Spinal cord (tissue), 10 donors: ENCODE data around the gene AFMID. TPM values are rescaled to one million over a fixed set of nuclear protein-coding genes. Genes with fewer than 3 reads are reported as not detected.

Source experiments
- DNase-seq, 6 donors: peaks; one replicate each; pipeline versions ENCODE4 v3.0.0 to v3.0.0-alpha.2; 2013 to 2015; ENCODE audit warnings: low spot score in 6 of 6, low read depth in 4 of 6
- H3K27ac ChIP-seq: one replicate; pipeline ENCODE4 v1.5.1; 2013; ENCODE audit warnings: low read depth, low read length, control low read depth
- H3K27me3 ChIP-seq: one replicate; pipeline ENCODE4 v1.6.1; 2013; ENCODE audit warnings: low read length; ENCODE audit not compliant: control insufficient read depth, insufficient read depth
- H3K36me3 ChIP-seq: one replicate; pipeline ENCODE4 v1.6.1; 2013; ENCODE audit warnings: low read length; ENCODE audit not compliant: control insufficient read depth, insufficient read depth
- H3K4me1 ChIP-seq: one replicate; pipeline ENCODE4 v1.6.1; 2013; ENCODE audit warnings: low read length; ENCODE audit not compliant: control insufficient read depth, insufficient read depth
- H3K4me3 ChIP-seq: one replicate; pipeline ENCODE4 v1.5.1; 2013; ENCODE audit warnings: low read depth, low read length, control low read depth
- H3K9me3 ChIP-seq: one replicate; pipeline ENCODE4 v1.6.1; 2013; ENCODE audit warnings: low read length; ENCODE audit not compliant: control insufficient read depth, insufficient read depth
- WGBS: methylation state at CpG from one replicate; pipeline ENCODE4 v1.1.5; 2013; ENCODE audit warnings: missing lambda C conversion rate; ENCODE audit not compliant: insufficient coverage; 5-methylcytosine and 5-hydroxymethylcytosine counted together
- polyA plus RNA-seq, 2 donors: library from polyadenylated mRNA; unstranded; fragments of 120-200 nt; gene quantifications; one replicate each; pipeline ENCODE4 v1.2.1, GENCODE V29; 2013; ENCODE audit not compliant: insufficient read length in 2 of 2
- total RNA-seq, 2 donors: library from RNA; depleted of rRNA in 1 of 2; stranded (reverse); fragments of 120-200 nt in 1 of 2; fragments of >200 nt in 1 of 2; gene quantifications; one replicate each; pipeline versions ENCODE4 v1.2.3 to v1.2.4, GENCODE V29; 2013 to 2014
- donor health status: healthy.

AFMID gene
- total and polyA plus RNA-seq, 4 donors, result 19.9 to 33.3 (median 29.6) TPM

GRCh38 chr17:78200451-78200850, 13.3 kb downstream of the AFMID start:
- no peaks in the 10 kb centered on the region for H3K9me3 ChIP-seq
- no peaks in the 10 kb centered on the region for H3K27me3 ChIP-seq
- no peak overlapping the region for H3K27ac ChIP-seq
- DNase-seq, result no peak
- no peak overlapping the region for H3K4me3 ChIP-seq
- peaks cover 25% of the 10 kb centered on the region for H3K36me3 ChIP-seq
- H3K4me1 ChIP-seq, result peaks cover 15% of the 10 kb centered on the region
- 83% methylated on average over 6 of the region's 6 CpGs for WGBS

GRCh38 chr17:78202666-78203065, 15.5 kb downstream of the AFMID start:
- no peak for DNase-seq
- peaks cover 1% of the 10 kb centered on the region for H3K4me1 ChIP-seq
- no peaks in the 10 kb centered on the region for H3K9me3 ChIP-seq
- peaks cover 34% of the 10 kb centered on the region for H3K36me3 ChIP-seq
- H3K27me3 ChIP-seq, result no peaks in the 10 kb centered on the region
- WGBS, result 90% methylated on average over 8 of the region's 8 CpGs
- no peak overlapping the region for H3K4me3 ChIP-seq
- H3K27ac ChIP-seq, result no peak overlapping the region

GRCh38 chr17:78204387-78205123, 17.4 kb downstream of the AFMID start:
- WGBS, result 94% methylated on average over 22 of the region's 22 CpGs
- no peak for DNase-seq
- H3K4me1 ChIP-seq, result no peaks in the 10 kb centered on the region
- H3K4me3 ChIP-seq, result no peak overlapping the region
- H3K36me3 ChIP-seq, result peaks cover 31% of the 10 kb centered on the region
- H3K9me3 ChIP-seq, result no peaks in the 10 kb centered on the region
- H3K27ac ChIP-seq, result no peak overlapping the region
- no peaks in the 10 kb centered on the region for H3K27me3 ChIP-seq

GRCh38 chr17:78205124-78205775, 18.1 kb downstream of the AFMID start:
- peaks cover 30% of the 10 kb centered on the region for H3K36me3 ChIP-seq
- H3K27me3 ChIP-seq, result no peaks in the 10 kb centered on the region
- H3K4me3 ChIP-seq, result no peak overlapping the region
- 92% methylated on average over 16 of the region's 17 CpGs for WGBS
- H3K27ac ChIP-seq, result no peak overlapping the region
- no peaks in the 10 kb centered on the region for H3K9me3 ChIP-seq
- no peaks in the 10 kb centered on the region for H3K4me1 ChIP-seq
- DNase-seq, result no peak

- Histone ChIP-seq H3K27ac (no peak overlapping the region), H3K36me3 (peaks cover 29% of the 10 kb centered on the region), H3K4me1 (no peaks in the 10 kb centered on the region), H3K9me3 (no peaks in the 10 kb centered on the region), H3K27me3 (no peaks in the 10 kb centered on the region), H3K4me3 (no peak overlapping the region)
- WGBS, result 94% methylated on average over 5 of the region's 7 CpGs
- no peak for DNase-seq
These were observed 19.1 kb downstream of the AFMID start for GRCh38 chr17:78206298-78206697.

- DNase-seq, result no peak
- Histone ChIP-seq H3K27ac (no peak overlapping the region), H3K9me3 (no peaks in the 10 kb centered on the region), H3K36me3 (peaks cover 20% of the 10 kb centered on the region), H3K4me3 (no peak overlapping the region), H3K4me1 (no peaks in the 10 kb centered on the region), H3K27me3 (no peaks in the 10 kb centered on the region)
- no CpG with 5 or more reads among the region's 3 CpGs for WGBS
These were observed 21.3 kb downstream of the AFMID start for GRCh38 chr17:78208486-78208885.

- Histone ChIP-seq H3K27me3 (no peaks in the 10 kb centered on the region), H3K4me1 (peaks cover 13% of the 10 kb centered on the region), H3K27ac (no peak overlapping the region), H3K36me3 (peaks cover 12% of the 10 kb centered on the region), H3K4me3 (no peak overlapping the region), H3K9me3 (no peaks in the 10 kb centered on the region)
- WGBS, result 93% methylated on average over 6 of the region's 10 CpGs
- no peak for DNase-seq
These were observed 22.9 kb downstream of the AFMID start for GRCh38 chr17:78210111-78210510.

GRCh38 chr17:78211032-78211431, 23.9 kb downstream of the AFMID start:
- DNase-seq, result no peak
- Histone ChIP-seq H3K27me3 (no peaks in the 10 kb centered on the region), H3K36me3 (peaks cover 4% of the 10 kb centered on the region), H3K27ac (no peak overlapping the region), H3K4me3 (no peak overlapping the region), H3K4me1 (peaks cover 14% of the 10 kb centered on the region), H3K9me3 (no peaks in the 10 kb centered on the region)
- WGBS, result 94% methylated on average over 10 of the region's 11 CpGs

GRCh38 chr17:78214016-78214705, 27.0 kb downstream of the AFMID start, which contains the start of gene BIRC5:
BIRC5 (plus strand) TSS chr17:78214253; CDS start chr17:78214317, 64 bp downstream.
- WGBS, result under 1% methylated on average over 60 of the region's 60 CpGs
- DNase-seq, result peak; percentile 53 to 96 (median 84)
- Histone ChIP-seq H3K27me3 (no peaks in the 10 kb centered on the region), H3K27ac (no peak within 1 kb of the TSS), H3K36me3 (no peaks in the 10 kb centered on the region), H3K9me3 (no peaks in the 10 kb centered on the region), H3K4me1 (peaks cover 14% of the 10 kb centered on the region), H3K4me3 (peak within 1 kb of the TSS; percentile 64)
